SK-N-MC (cell line): ENCODE results near the gene SNX11.

Experiments used
- EZH2 ChIP-seq: fragments of 200-600 bp; sonication (generic); IDR thresholded peaks from one replicate; pipeline ENCODE4 v1.6.1; 2017; ENCODE audit warnings: antibody characterized with exemption
- POLR2AphosphoS5 ChIP-seq: IDR thresholded peaks from 2 replicates; pipeline ENCODE4 v1.6.1; 2012; ENCODE audit warnings: mild to moderate bottlenecking, low read depth, low read length, borderline replicate concordance

GRCh38 chr17:48153691-48154358, 46.3 kb downstream of the SNX11 start:
- TF ChIP-seq EZH2 (no peak), POLR2AphosphoS5 (no peak)
